NCI-H1930 (cell line): ENCODE measurements around the gene PDCD4.
"Not testable (repeated sequence)": the region's sequence is repeated elsewhere in the genome, so short reads cannot be mapped to it uniquely, and the experiment has no call there.

Source experiments
- DNase-seq, 2 experiments: peaks; one replicate each; lab custom pipeline; 2025; lab: John Stamatoyannopoulos, UW

PDCD4 gene

GRCh38 chr10:110883924-110884323 is 12.2 kb downstream of the PDCD4 start:
- no peak for DNase-seq

- no peak for DNase-seq
These were observed 14.4 kb downstream of the PDCD4 start for GRCh38 chr10:110885932-110886674.

- DNase-seq = no peak
These were observed 15.8 kb downstream of the PDCD4 start for GRCh38 chr10:110887560-110887959.

GRCh38 chr10:110892602-110893288 is 21.0 kb downstream of the PDCD4 start:
- DNase-seq = no peak

- DNase-seq = no peak
These were observed 21.9 kb downstream of the PDCD4 start for GRCh38 chr10:110893559-110894179.

- DNase-seq = no peak
These were observed 25.5 kb downstream of the PDCD4 start for GRCh38 chr10:110897184-110897583.

GRCh38 chr10:110898391-110898790 is 26.7 kb downstream of the PDCD4 start:
- no peak for DNase-seq

- no peak for DNase-seq
These were observed 29.3 kb downstream of the PDCD4 start for GRCh38 chr10:110900983-110901382.

- DNase-seq = no peak
These were observed 30.5 kb downstream of the PDCD4 start for GRCh38 chr10:110901954-110902819.

GRCh38 chr10:110903280-110904278 is 31.9 kb downstream of the PDCD4 start:
- DNase-seq = no peak

GRCh38 chr10:110910138-110910537 is 38.4 kb downstream of the PDCD4 start:
- DNase-seq = no peak

- DNase-seq = no peak
These were observed 40.6 kb downstream of the PDCD4 start for GRCh38 chr10:110912374-110912773.

GRCh38 chr10:110914431-110914830 is 42.7 kb downstream of the PDCD4 start:
- no peak for DNase-seq

GRCh38 chr10:110915035-110915434 is 43.3 kb downstream of the PDCD4 start:
- no peak for DNase-seq

GRCh38 chr10:110915600-110915999 is 43.9 kb downstream of the PDCD4 start:
- not testable (repeated sequence) for DNase-seq

GRCh38 chr10:110916554-110917346 is 45.0 kb downstream of the PDCD4 start:
- no peak for DNase-seq

GRCh38 chr10:110918269-110918642 is 46.5 kb downstream of the PDCD4 start:
- DNase-seq = peak; percentile 43 to 64

- peak; percentile 96 to 97 for DNase-seq
These were observed 47.1 kb downstream of the PDCD4 start, which contains the start of gene BBIP1 for GRCh38 chr10:110918643-110919348. BBIP1 (minus strand) TSS chr10:110919180; CDS start chr10:110918157, 1,023 bp downstream.

- DNase-seq = no peak
These were observed 47.7 kb downstream of the PDCD4 start, which contains the start of gene SHOC2 for GRCh38 chr10:110919349-110919931. SHOC2 (plus strand) TSS chr10:110919604; CDS start chr10:110964359, 44,755 bp downstream.
